Measurements from ENCODE around the gene CATSPERZ.
A peak's percentile ranks its signal among the peaks of the same experiment; 100 is the strongest.
"Not testable (repeated sequence)": the region's sequence is repeated elsewhere in the genome, so short reads cannot be mapped to it uniquely, and the experiment has no call there.

Gene CATSPERZ

DNA sequence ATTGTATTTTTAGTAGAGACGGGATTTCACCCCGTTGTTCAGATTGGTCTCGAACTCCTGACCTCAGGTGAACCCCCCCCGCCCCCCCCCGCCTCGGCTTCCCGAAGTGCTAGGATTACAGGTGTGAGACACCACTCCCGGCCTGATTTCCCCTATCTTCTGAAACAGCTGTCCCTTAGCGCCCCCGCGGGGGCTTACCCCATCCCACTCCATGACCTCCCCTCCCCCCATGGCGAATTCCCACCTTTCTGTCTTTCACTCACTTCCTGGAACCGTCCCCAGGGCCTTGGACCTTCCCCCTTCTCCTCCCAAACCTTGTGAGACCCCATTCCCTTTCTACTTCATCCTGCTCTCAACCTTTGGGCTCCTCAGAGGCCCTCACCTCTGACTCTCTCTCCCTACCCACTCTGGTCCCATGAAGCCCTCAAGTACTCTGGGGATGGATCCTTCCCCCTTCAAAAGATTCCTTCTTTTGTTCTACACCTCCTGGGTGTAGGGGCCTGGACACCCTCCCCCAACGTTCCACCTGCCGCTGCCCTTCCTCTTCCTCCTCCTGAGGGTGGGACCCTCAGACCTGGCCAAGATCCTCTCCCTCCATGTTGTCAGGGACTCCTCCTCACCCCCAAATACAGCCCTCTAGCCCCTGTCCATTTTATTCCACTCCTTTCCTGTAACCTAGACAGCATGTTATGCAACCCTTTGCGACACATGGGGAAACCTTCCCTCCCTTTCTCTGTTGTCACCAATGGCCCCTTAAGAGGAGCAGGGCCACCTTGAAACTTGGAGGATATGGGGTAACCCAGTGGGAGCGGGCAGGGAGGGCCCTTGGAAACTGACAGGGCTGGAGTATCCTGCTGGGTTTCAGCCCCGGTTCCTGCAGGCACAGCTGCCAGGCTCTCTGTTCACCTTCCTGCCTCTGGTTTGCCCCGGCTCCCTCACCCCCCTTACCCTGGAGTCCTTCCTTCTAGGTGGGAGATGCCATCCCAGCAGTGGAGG, 18.9 kb downstream of the CATSPERZ start:
- DNase-seq (ENCODE audit: low read depth in 2 of 2), result no peak

DNA sequence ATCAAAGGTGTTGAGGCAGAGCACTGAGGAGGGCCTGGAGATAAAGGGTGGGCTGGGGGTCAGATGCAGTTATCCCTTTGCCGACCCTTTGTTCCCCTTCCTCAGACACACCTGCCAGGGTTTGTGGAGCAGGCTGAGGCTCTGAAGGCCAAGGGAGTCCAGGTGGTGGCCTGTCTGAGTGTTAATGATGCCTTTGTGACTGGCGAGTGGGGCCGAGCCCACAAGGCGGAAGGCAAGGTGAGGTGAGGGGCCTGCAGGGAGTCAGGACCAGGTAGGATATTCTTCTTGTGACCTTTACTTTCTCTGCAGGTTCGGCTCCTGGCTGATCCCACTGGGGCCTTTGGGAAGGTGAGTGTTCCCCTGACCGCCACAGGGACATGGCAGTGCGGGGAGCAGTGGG, 20.4 kb downstream of the CATSPERZ start:
- no peak for DNase-seq (ENCODE audit: low read depth in 2 of 2)

GRCh38 chr11:64321026-64321425, 20.9 kb downstream of the CATSPERZ start:
- DNase-seq (ENCODE audit: low read depth in 2 of 2), result no peak

- DNase-seq (ENCODE audit: low read depth in 2 of 2), result no peak
These were observed 21.4 kb downstream of the CATSPERZ start for GRCh38 chr11:64321533-64321932.

DNA sequence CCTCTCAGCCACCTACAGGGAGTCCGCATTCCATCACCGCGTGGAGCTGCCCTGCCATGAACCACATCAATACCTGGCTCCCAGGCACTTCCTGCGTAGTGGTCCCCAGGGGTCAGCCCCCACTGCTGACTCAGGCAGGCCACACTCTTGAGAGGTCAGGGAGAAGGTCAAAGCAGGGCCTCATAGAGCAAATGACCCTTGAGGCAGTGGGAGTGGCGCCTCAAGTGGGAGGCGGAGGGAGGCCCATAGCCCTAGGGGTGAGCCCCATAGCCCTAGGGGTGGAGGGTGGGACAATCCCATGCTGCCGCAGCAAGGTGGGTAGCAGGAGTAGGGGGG, 22.7 kb downstream of the CATSPERZ start:
- DNase-seq (ENCODE audit: low read depth in 2 of 2), result no peak

DNA sequence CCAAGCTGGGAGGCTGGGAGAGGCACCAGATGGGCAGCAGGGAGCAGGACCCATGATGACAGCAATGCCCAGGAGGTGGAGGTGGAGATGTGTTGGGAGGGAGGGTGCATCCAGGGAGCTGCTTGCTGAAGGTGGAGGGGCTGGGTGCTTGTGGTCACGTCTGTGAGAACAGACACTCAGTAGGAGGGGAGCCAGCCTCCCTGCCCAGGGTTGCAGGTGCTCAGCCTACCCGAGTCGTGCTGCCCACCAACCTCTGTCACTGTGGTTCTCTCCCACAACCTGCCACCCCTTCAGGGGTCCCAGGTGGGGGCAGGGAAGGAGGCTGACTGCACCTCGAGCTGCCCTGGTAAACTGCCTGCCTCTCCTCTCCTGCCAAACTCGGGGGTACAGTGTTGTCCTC, 23.2 kb downstream of the CATSPERZ start:
- DNase-seq (ENCODE audit: low read depth in 2 of 2), result no peak

- not testable (repeated sequence) for DNase-seq (ENCODE audit: low read depth in 2 of 2)
These were observed 23.8 kb downstream of the CATSPERZ start for GRCh38 chr11:64323984-64324383.

GRCh38 chr11:64324692-64325469, 24.7 kb downstream of the CATSPERZ start:
- no peak for DNase-seq (ENCODE audit: low read depth in 2 of 2)

DNA sequence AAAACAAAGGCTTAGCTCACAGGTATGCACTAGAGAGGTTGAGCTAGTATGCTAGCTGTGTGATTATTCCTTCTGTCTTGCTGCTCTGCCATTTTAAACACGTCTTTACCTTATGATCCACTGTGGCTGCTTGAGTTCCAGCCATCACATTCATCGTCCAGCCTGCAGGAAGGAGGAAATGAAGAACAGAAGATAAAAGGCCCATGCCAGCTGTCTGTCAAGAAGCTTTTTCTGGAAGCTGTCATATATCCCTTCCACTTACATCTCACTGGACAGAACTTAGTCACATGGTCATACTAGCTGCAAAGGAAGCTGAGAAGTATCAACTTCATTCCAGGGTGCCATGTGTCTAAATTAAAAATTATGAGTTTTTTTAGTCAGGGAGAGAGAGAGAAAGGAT, 27.2 kb downstream of the CATSPERZ start:
- DNase-seq (ENCODE audit: low read depth in 2 of 2), result no peak

- DNase-seq (ENCODE audit: low read depth in 2 of 2), result no peak
These were observed 27.8 kb downstream of the CATSPERZ start for GRCh38 chr11:64327993-64328392.

DNA sequence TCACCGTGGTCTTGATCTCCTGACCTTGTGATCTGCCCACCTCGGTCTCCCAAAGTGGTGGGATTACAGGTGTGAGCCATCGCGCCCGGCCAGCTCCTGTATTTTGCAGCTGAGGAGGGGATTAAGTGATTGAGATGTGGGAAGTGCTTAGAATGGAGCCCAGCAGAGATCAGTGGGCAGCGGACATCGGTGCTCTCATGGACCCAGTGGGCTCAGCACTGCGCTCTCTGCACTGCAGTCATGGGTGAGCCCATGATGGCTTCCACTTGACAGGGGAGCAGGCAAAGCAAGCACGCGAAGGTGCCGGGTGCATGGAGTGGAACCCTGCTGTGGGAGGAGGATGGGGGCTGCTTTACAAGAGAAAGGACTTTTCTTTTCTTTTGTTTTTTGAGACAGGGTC, 30.7 kb downstream of the CATSPERZ start:
- DNase-seq (ENCODE audit: low read depth in 2 of 2), result no peak

GRCh38 chr11:64331569-64332371, 31.6 kb downstream of the CATSPERZ start:
- DNase-seq (ENCODE audit: low read depth in 2 of 2), result peak; percentile 81 to 82

DNA sequence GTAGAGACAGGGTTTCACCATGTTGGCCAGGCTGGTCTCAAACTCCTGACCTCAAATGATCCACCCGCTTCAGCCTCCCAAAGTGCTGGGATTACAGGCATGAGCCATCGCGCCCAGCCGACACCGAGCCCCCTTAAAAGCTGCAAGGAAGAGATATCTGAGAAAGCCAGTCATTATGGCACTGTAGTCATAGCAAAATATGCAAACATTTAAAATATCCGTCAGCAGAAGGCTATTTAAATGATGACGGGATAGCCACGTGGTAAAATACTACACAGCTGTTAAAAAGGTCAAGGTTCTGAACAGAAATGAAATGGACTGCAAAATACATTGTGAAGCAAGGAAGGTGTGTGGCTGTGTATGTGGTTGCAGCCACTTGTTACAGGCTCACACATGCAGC, 33.4 kb downstream of the CATSPERZ start:
- DNase-seq (ENCODE audit: low read depth in 2 of 2), result no peak

- peak; percentile 66 to 68 for DNase-seq (ENCODE audit: low read depth in 2 of 2)
These were observed 34.9 kb downstream of the CATSPERZ start for GRCh38 chr11:64334764-64335735.

DNA sequence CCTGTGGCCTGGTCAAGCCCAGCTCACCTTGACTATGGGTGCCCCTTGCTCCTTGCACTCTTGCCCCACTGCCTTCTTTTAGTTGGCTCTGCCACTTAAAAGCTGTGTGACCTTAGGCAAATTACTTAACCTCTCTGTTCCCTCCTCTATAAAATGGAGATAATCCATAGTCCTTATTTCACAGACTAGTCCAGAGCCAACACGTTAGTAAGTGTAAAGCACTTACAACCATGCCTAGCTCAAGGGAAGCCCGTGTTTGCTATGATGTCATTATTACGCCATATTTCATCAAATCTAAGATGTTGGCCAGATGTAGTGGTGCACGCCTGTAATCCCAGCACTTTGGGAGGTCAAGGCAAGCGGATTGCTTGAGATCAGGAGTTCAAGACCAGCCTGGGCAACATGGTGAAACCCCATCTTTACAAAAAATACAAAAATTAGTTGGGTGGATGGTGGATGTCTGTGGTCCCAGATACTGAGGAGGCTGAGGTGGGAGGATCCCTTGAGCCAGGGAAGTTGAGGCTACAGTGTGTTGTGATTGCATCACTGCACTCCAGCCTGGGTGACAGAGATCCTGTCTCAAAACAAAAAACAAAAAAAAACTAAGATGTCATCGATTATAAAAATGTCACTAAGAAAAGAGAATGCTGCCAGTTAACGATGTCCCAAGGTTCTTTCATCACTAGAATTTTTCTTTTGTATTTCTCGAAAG, 37.5 kb downstream of the CATSPERZ start:
- DNase-seq (ENCODE audit: low read depth in 2 of 2), result no peak

DNA sequence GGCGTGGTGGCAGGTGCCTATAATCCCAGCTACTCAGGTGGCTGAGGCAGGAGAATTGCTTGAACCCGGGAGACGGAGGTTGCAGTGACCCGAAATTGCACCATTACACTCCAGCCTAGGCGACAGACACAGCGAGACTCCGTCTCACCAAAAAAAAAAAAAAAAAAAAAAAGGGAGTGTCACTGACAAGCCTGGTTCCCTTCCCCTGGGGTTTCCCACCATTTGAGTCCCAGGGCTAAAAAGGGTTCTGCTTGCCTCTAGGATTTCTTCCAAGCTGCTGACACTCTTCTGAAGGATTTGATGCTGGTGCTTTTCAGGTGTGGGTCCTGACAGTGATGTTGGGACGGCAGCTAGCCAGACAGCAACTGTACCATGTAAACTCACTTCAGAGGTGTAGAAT, 38.6 kb downstream of the CATSPERZ start:
- no peak for DNase-seq (ENCODE audit: low read depth in 2 of 2)

- no peak for DNase-seq (ENCODE audit: low read depth in 2 of 2)
These were observed 39.1 kb downstream of the CATSPERZ start for GRCh38 chr11:64339286-64339685.

DNA sequence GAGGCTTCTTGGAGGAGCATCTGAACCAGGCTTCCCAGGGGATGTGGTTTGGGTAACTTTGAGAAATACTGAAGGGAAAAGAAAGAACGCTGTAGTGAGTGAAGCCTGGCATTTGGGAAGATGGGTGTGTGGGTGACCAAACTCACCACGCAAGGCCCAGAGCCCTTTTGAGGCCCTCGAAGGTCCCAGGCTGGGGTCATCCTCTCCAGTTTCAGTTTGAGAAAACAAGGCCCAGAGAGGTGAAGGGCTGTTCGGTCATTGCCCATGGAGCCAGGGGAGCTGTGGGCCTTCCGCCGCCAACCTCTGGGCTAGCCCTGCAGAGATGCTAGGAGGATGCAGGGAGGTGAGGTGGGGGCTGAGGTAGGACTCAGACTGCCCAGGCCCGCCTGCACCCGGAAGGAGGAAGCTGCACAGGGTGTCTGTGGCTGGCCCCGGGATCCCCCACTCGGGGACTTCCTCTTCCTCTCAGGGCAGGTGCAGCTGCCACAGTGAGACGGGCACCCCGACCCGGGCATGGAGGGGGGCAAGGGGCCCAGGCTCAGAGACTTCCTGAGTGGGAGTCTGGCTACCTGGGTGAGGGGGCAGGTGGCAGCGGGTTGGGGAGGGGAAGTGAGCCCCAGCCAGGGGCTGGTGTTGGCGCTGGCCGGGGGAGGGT, 39.7 kb downstream of the CATSPERZ start, which contains the start of gene CCDC88B:
Gene CCDC88B, plus strand, starts transcription at position 451 of the 655 bp plus-strand sequence. Its CDS starts 63 bp downstream, at position 514.
- DNase-seq (ENCODE audit: low read depth in 2 of 2), result peak; percentile 76 to 77

GRCh38 chr11:64340671-64341335, 40.6 kb downstream of the CATSPERZ start:
- DNase-seq (ENCODE audit: low read depth in 2 of 2), result peak; percentile 67 to 71

Measured in stimulated activated CD8-positive, alpha-beta memory T cell treated with anti-CD3 and anti-CD28 coated beads, Interleukin-15, amount 100 ng/mL, for 48 hours (primary cell).